HG02943 (cell line): ENCODE measurements around the gene LAMC2.
"Not testable (repeated sequence)": the region's sequence is repeated elsewhere in the genome, so short reads cannot be mapped to it uniquely, and the experiment has no call there.

ENCODE experiments used
- ATAC-seq: cut with Tn5 transposase; IDR thresholded peaks from one replicate; pipeline ENCODE4 v1.9.1; 2021; ENCODE audit warnings: mild to moderate bottlenecking, low read depth, moderate library complexity; ENCODE audit not compliant: unreplicated experiment

Gene LAMC2

GRCh38 chr1:183251101-183251958, 65.3 kb downstream of the LAMC2 start:
- no peak for ATAC-seq

- ATAC-seq, result no peak
These were observed 65.9 kb downstream of the LAMC2 start for GRCh38 chr1:183251959-183252450.

- no peak for ATAC-seq
These were observed 69.0 kb downstream of the LAMC2 start for GRCh38 chr1:183255073-183255472.

GRCh38 chr1:183259924-183260323, 73.9 kb downstream of the LAMC2 start:
- ATAC-seq, result no peak

GRCh38 chr1:183262628-183263200, 76.7 kb downstream of the LAMC2 start:
- no peak for ATAC-seq

- ATAC-seq, result no peak
These were observed 78.0 kb downstream of the LAMC2 start for GRCh38 chr1:183263886-183264602.

- ATAC-seq, result no peak
These were observed 81.8 kb downstream of the LAMC2 start for GRCh38 chr1:183267646-183268431.

GRCh38 chr1:183270541-183271141, 84.6 kb downstream of the LAMC2 start:
- no peak for ATAC-seq

- ATAC-seq, result no peak
These were observed 86.4 kb downstream of the LAMC2 start for GRCh38 chr1:183272390-183272848.

- ATAC-seq, result no peak
These were observed 87.2 kb downstream of the LAMC2 start for GRCh38 chr1:183273300-183273699.

- ATAC-seq, result not testable (repeated sequence)
These were observed 87.9 kb downstream of the LAMC2 start for GRCh38 chr1:183273984-183274383.

- ATAC-seq, result no peak
These were observed 88.8 kb downstream of the LAMC2 start for GRCh38 chr1:183274836-183275235.

- no peak for ATAC-seq
These were observed 89.3 kb downstream of the LAMC2 start for GRCh38 chr1:183275322-183275721.

- no peak for ATAC-seq
These were observed 90.5 kb downstream of the LAMC2 start for GRCh38 chr1:183276386-183277080.

GRCh38 chr1:183277821-183278738, 92.0 kb downstream of the LAMC2 start:
- ATAC-seq, result no peak

- ATAC-seq, result no peak
These were observed 92.9 kb downstream of the LAMC2 start for GRCh38 chr1:183278739-183279591.

GRCh38 chr1:183279835-183280234, 93.8 kb downstream of the LAMC2 start:
- ATAC-seq, result no peak
